HG03439 (cell line): Measurements from ENCODE around the gene IFI30.

Source experiments
- ATAC-seq: cut with Tn5 transposase; IDR thresholded peaks from one replicate; pipeline ENCODE4 v1.9.1; 2021; ENCODE audit warnings: mild to moderate bottlenecking, moderate library complexity; ENCODE audit not compliant: unreplicated experiment

The IFI30 gene

GRCh38 chr19:18170714-18171255 is 2.8 kb upstream of the IFI30 start:
- ATAC-seq: no peak

GRCh38 chr19:18171605-18172327 is 1.8 kb upstream of the IFI30 start:
- ATAC-seq: no peak

GRCh38 chr19:18172331-18173053 is 1.1 kb upstream of the IFI30 start:
- no peak for ATAC-seq

DNA sequence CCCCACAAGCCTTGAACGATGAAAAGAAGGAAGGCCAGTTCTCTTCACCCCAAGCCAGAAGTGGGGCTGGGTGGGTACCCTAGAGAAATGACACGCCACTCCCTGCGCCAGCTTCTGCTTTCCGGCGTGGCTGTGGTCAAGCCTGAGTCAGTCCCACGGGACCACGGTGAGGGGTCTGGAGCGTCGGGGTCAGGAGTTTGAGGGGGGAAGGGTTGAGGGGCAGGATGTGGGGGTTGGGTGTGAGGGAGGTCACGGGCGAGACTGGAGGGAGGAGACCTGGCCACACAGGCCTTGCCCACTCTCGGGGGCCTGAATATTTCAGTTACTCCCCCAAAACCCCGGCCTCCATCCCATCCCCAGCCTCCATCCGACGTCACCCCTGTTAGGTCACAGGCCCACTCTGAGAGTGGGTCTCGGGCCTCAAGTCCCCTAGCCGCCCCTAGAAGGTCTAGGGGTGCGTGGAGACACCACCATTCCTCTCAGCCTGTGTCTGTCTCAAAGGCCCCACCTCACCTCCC is 500 bp upstream of the IFI30 start:
- ATAC-seq: no peak

- no peak for ATAC-seq
Measured at GRCh38 chr19:18174983-18175382, 1.4 kb downstream of the IFI30 start.

DNA sequence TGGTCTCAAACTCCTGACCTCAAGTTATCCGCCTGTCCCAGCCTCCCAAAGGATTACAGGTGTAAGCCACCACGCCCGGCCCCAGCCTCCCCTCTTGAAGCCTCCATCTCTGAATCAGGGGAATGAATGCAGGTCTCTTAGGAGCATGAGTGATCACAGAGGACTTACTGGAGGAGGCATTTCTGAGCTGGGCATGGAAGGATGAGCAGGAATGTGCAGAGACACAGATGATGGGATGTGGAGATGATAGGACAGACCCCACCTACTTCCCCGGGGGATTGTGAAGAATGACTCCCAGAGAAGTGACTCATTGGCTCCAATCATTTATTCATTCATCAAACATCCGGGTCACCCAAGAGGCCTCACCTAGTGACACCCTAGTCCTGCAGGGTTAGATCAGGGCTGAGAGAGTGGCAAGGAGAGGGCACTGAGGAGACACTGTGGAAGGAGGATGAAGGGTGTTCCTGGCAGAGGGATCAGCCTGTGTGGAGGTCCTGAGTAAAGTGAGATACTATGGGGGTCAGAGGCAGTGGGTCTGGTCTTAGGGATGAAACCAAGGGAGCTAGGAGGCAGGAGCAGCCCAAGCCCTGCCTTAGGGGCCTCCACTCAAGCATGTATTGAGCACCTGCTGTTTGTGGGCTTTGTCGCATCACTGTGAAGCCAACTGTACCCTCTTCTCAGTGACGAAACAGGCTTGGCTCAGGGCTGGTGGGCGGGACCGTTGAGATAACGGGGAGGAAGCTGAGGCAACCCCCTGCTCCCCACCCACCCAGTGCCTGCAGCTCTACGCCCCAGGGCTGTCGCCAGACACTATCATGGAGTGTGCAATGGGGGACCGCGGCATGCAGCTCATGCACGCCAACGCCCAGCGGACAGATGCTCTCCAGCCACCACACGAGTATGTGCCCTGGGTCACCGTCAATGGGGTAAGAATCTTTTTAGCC is 3.0 kb downstream of the IFI30 start:
- no peak for ATAC-seq

DNA sequence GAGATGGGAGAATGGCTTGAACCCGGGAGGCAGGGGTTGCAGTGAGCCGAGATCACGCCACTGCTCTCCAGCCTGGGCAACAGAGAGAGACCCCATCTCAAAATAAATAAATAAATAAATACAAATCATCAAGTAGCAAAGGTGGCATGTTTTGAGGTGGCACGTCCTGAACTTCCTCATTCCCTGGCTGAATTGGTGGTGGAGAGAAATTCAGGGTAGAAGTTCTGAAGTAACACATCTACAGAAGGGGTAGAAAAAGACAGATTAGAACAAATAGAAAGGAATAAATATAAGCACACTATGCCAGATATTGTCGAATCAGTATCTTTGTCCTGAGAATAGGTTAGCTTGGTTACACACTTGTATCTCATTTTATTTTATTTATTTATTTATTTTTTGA is 6.3 kb downstream of the IFI30 start:
- ATAC-seq: no peak

- ATAC-seq: no peak
Measured at GRCh38 chr19:18183529-18183928, 9.9 kb downstream of the IFI30 start.

DNA sequence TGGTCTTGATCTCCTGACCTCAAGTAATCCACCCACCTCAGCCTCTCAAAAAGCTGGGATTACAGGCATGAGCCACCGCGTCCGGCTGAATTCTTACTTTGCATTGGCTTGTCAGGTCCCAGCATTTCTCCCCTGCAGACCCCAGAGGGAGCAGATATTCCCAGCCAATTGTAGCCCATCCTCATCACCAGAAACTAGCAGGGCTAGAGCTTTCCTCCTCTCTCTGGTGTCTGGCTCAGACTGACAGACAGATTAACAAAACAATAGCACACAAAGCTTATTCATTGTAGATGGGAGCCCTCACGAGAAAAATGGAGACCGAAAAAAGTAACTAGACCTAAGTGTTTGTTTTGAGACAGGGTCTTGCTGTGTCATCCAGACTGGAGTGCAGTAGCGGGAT is 11.9 kb downstream of the IFI30 start:
- ATAC-seq: no peak

GRCh38 chr19:18190278-18190677 is 16.7 kb downstream of the IFI30 start:
- ATAC-seq: no peak

GRCh38 chr19:18191640-18192062 is 18.0 kb downstream of the IFI30 start:
- no peak for ATAC-seq

- peak; percentile 83 for ATAC-seq
Measured at GRCh38 chr19:18192673-18193387, 19.2 kb downstream of the IFI30 start, which contains the start of gene MPV17L2. TSS of gene MPV17L2 (plus strand) at chr19:18193218. CDS start at chr19:18193282, 64 bp downstream.

DNA sequence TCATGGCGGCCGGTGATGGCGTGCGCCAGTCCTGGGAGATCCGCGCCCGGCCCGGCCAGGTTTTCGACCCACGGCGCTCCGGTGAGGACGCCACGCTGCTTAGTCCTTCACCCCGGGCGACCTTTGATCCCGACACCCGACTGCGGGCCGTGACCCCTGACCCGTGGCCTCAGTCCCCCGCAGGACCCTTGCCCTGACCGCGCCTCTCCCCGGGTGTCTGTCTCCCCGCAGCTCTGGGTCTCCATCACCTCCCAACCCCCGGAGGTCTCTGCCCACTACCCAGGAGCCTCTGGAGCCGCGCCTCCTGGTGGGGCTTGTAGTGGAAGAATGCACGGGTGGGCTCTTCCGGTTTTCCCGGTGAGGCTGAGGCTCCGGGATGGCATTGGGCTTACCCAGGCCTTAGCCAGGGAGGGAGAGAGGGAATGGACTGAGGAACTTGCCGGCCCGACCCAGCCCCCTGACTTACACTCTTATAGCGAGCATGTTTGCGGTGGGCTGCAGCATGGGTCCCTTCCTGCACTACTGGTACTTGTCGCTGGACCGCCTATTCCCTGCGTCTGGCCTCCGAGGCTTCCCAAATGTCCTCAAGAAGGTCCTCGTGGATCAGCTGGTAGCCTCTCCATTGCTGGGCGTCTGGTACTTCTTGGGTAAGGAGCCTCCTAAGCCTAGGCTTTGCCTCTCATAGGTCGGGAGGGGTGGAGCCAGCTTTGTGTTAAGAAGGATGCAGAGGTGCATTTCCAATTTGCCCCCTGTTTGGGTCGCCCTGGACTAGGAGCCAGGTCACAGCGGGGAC is 20.0 kb downstream of the IFI30 start:
- ATAC-seq: peak; percentile 20

- no peak for ATAC-seq
Measured at GRCh38 chr19:18194181-18194530, 20.5 kb downstream of the IFI30 start.

- ATAC-seq: no peak
Measured at GRCh38 chr19:18194554-18195238, 21.1 kb downstream of the IFI30 start.

DNA sequence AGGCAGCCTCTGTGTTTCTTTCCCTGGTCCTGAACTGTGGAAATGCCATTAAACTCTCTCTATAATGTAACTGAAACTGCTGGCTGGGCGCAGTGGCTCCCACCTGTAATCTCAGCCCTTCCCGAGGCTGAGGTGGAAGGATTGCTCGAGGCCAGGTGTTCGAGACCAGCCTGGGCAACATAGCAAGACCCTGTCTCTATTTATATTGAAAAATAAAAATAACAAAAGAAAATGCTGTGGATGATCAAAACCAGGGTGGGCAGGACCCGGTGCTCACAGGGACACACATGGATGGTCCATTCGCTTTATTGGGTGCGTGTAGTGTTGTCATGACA is 22.9 kb downstream of the IFI30 start:
- ATAC-seq: no peak

DNA sequence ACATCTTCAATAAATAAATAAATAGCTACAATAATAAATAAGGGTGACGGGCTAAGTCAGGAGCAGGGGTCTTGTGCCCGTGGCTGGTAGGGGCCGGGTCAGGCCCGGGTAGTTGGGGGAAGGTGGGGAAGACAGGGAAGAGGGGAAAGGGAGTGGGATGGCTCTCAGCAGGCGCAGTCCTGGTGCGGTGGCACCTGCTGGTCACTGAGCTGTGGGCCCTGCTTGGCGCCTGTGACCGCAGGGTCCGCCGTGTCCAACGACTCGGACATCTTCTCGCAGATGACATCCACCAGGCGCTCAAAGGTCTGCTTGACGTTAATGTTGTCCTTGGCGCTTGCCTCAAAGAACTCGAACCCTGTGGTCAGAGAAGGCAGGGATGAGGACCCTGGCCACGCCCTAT is 23.7 kb downstream of the IFI30 start:
- ATAC-seq: no peak

DNA sequence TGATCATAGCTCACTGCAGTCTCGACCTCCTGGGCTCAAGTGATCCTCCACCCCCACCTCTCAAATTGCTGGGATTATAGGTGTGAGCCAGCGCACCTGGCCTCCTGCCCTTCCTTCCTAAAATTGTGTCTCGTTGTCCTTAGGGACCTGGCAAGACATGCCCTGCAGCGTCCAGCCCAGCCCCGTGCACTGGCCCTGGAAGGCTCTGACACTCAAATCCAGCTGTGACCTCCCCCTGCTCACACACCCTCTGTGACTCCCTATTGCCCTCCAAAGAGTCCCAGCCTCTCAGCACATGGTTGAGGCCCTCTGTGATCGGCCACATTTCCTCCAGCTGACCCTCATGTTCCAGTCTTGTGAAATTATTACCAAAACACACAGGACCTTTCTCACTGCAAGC is 24.3 kb downstream of the IFI30 start:
- ATAC-seq: no peak

DNA sequence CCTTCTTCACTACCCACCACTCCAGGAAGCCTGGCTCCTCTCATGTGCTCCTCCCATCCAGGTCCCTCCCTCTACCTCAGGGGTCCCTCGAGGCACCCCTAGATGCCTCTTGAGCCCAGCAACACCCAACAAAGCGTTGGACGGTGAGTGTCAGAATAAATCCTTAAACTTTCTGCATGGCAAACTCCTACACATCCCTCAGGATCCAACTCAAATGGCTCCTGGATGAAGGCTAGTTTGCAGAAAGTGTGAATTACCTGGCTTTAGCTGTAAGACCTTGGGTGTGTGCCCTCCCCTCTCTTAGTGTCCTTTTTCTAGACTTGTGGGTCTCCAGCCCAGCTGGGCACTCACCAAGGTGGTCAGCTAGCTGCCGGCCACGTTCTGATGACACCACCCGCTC is 24.8 kb downstream of the IFI30 start:
- no peak for ATAC-seq
